Measurements from ENCODE around the gene R3HCC1L.

R3HCC1L gene

GRCh38 chr10:98293550-98294269 lies 159.3 kb downstream of the R3HCC1L start:
- DNase-seq (ENCODE audit: low spot score): no peak
- in situ Hi-C loops (cut with MboI; ENCODE audit: low pct_unique_long_range_greater_than_20kb, low sequenced_read_pairs, unreplicated experiment): no loop called here
- no peak for TF ChIP-seq CTCF (IDR thresholded peaks at IDR 0.05; ENCODE audit: extremely low read depth, insufficient read depth, missing control alignments)

- TF ChIP-seq CTCF (IDR thresholded peaks at IDR 0.05; ENCODE audit: extremely low read depth, insufficient read depth, missing control alignments): no peak
- no peak for DNase-seq (ENCODE audit: low spot score)
- in situ Hi-C loops (cut with MboI; ENCODE audit: low pct_unique_long_range_greater_than_20kb, low sequenced_read_pairs, unreplicated experiment): no loop called here
Measured at GRCh38 chr10:98294270-98294627, 159.8 kb downstream of the R3HCC1L start.

All from GM13977 (cell line).